Mesenchymal stem cell (in vitro differentiated cells and primary cell): Measurements from ENCODE around the gene PTPRN2.

Experiments
- DNase-seq: peaks from one replicate; pipeline ENCODE4 v3.0.0-alpha.2; 2013
- H2AFZ ChIP-seq: one replicate; pipeline ENCODE4 v1.6.1; 2013; ENCODE audit warnings: low read depth, mild to moderate bottlenecking, control low read depth, inconsistent platforms, low read length, moderate library complexity
- H2AK5ac ChIP-seq: 2 replicates; pipeline ENCODE4 v1.6.1; 2013; ENCODE audit warnings: low read length, moderate library complexity, mild to moderate bottlenecking, inconsistent platforms; ENCODE audit not compliant: severe bottlenecking
- H2BK120ac ChIP-seq: one replicate; pipeline ENCODE4 v1.6.1; 2013; ENCODE audit warnings: low read depth, mild to moderate bottlenecking, inconsistent platforms, low read length, moderate library complexity
- H2BK12ac ChIP-seq, 2 experiments: one replicate each; pipeline ENCODE4 v1.6.1; 2013; ENCODE audit warnings: inconsistent platforms in 2 of 2, low read length in 2 of 2, mild to moderate bottlenecking in 2 of 2, moderate library complexity in 2 of 2, control low read depth in 1 of 2
- H2BK15ac ChIP-seq: one replicate; pipeline ENCODE4 v1.6.1; 2013; ENCODE audit warnings: mild to moderate bottlenecking, low read depth, inconsistent platforms; ENCODE audit not compliant: poor library complexity, severe bottlenecking
- H2BK5ac ChIP-seq: 2 replicates; pipeline ENCODE4 v1.6.1; 2013; ENCODE audit warnings: low read depth, mild to moderate bottlenecking, low read length, control low read depth, inconsistent platforms; ENCODE audit not compliant: poor library complexity, severe bottlenecking
- H3K14ac ChIP-seq, 2 experiments: one replicate each; pipeline ENCODE4 v1.6.1; 2013; ENCODE audit warnings: inconsistent platforms in 2 of 2, low read length in 2 of 2, control low read depth in 1 of 2, mild to moderate bottlenecking in 1 of 2, moderate library complexity in 1 of 2
- H3K18ac ChIP-seq, 2 experiments: one replicate each; pipeline ENCODE4 v1.6.1; 2013; ENCODE audit warnings: inconsistent platforms in 2 of 2, low read length in 2 of 2, control low read depth in 1 of 2, low read depth in 1 of 2, mild to moderate bottlenecking in 1 of 2
- H3K23ac ChIP-seq, 2 experiments: one replicate each; pipeline ENCODE4 v1.6.1; 2013; ENCODE audit warnings: inconsistent platforms in 2 of 2, low read length in 2 of 2, mild to moderate bottlenecking in 2 of 2, moderate library complexity in 2 of 2, control low read depth in 1 of 2
- H3K27ac ChIP-seq: 2 replicates; pipeline ENCODE4 v1.5.1; 2013; ENCODE audit warnings: mild to moderate bottlenecking, moderate library complexity, low read length, control low read depth, inconsistent platforms; ENCODE audit not compliant: poor library complexity, severe bottlenecking
- H3K27me3 ChIP-seq, 2 experiments: 2 replicates each; pipeline versions ENCODE4 v1.6.1 to v1.7.0; 2013; ENCODE audit warnings: low read length in 2 of 2, mild to moderate bottlenecking in 2 of 2, moderate library complexity in 2 of 2, control low read depth in 1 of 2, inconsistent platforms in 1 of 2; ENCODE audit not compliant: control insufficient read depth in 1 of 2, insufficient read depth in 1 of 2
- H3K36me3 ChIP-seq, 2 experiments: 2 replicates each; pipeline versions ENCODE4 v1.6.1 to v1.7.0; 2013; ENCODE audit warnings: low read length in 2 of 2, control low read depth in 1 of 2, inconsistent platforms in 1 of 2, low read depth in 1 of 2, mild to moderate bottlenecking in 1 of 2; ENCODE audit not compliant: insufficient read depth in 2 of 2, control insufficient read depth in 1 of 2
- H3K4ac ChIP-seq, 2 experiments: one replicate each; pipeline ENCODE4 v1.6.1; 2013; ENCODE audit warnings: inconsistent platforms in 2 of 2, low read length in 2 of 2, mild to moderate bottlenecking in 2 of 2, moderate library complexity in 2 of 2, control low read depth in 1 of 2, low read depth in 1 of 2
- H3K4me1 ChIP-seq: 2 replicates; pipeline ENCODE4 v1.6.1; 2013; ENCODE audit warnings: low read depth, low read length, control low read depth; ENCODE audit not compliant: control insufficient read depth, insufficient read depth
- H3K4me2 ChIP-seq: 2 replicates; pipeline ENCODE4 v1.6.1; 2013; ENCODE audit warnings: low read length, mild to moderate bottlenecking, inconsistent platforms; ENCODE audit not compliant: poor library complexity, severe bottlenecking
- H3K4me3 ChIP-seq, 2 experiments: 2 replicates each; pipeline versions ENCODE4 v1.5.1 to v1.7.0; 2013; ENCODE audit warnings: low read length in 2 of 2, mild to moderate bottlenecking in 2 of 2, control low read depth in 1 of 2, low read depth in 1 of 2; ENCODE audit not compliant: insufficient read depth in 1 of 2
- H3K79me1 ChIP-seq: replicated peaks from 2 replicates; pipeline ENCODE4 v1.6.1; 2013; ENCODE audit warnings: mild to moderate bottlenecking, control low read depth, low read length, inconsistent platforms; ENCODE audit not compliant: poor library complexity, severe bottlenecking
- H3K9ac ChIP-seq: 2 replicates; pipeline ENCODE4 v1.7.0; 2013; ENCODE audit warnings: mild to moderate bottlenecking, low read length, moderate library complexity
- H3K9me3 ChIP-seq: 2 replicates; pipeline ENCODE4 v1.7.0; 2013; ENCODE audit warnings: mild to moderate bottlenecking, low read length; ENCODE audit not compliant: control insufficient read depth
- H4K8ac ChIP-seq: one replicate; pipeline ENCODE4 v1.6.1; 2013; ENCODE audit warnings: inconsistent platforms, mild to moderate bottlenecking, low read length, moderate library complexity
- H4K91ac ChIP-seq: one replicate; pipeline ENCODE4 v1.6.1; 2013; ENCODE audit warnings: mild to moderate bottlenecking, low read length, inconsistent platforms
- WGBS: methylation state at CpG from one replicate; pipeline ENCODE4 v1.1.7; 2013; ENCODE audit warnings: mixed read lengths; 5-methylcytosine and 5-hydroxymethylcytosine counted together

Gene PTPRN2

GRCh38 chr7:157673573-157673972 lies 914.0 kb downstream of the PTPRN2 start:
- H3K27ac ChIP-seq: no peak overlapping the region
- H3K79me1 ChIP-seq: no peaks in the 10 kb centered on the region
- no peaks in the 10 kb centered on the region for H3K9me3 ChIP-seq
- H2BK5ac ChIP-seq: no peak overlapping the region
- no peak overlapping the region for H3K23ac ChIP-seq
- no peak overlapping the region for H3K14ac ChIP-seq
- no peaks in the 10 kb centered on the region for H3K4me1 ChIP-seq
- no peak overlapping the region for H3K4ac ChIP-seq
- no peak overlapping the region for H3K18ac ChIP-seq
- no peak overlapping the region for H2BK15ac ChIP-seq
- no peak for DNase-seq
- H3K27me3 ChIP-seq: peaks cover 24 to 36% of the 10 kb centered on the region in 2 experiments
- no peak overlapping the region for H4K91ac ChIP-seq
- H2AK5ac ChIP-seq: no peak overlapping the region
- no peak overlapping the region for H3K4me2 ChIP-seq
- no peak overlapping the region for H4K8ac ChIP-seq
- no peak overlapping the region for H2AFZ ChIP-seq
- H3K36me3 ChIP-seq: no peaks in the 10 kb centered on the region
- no peak overlapping the region for H2BK120ac ChIP-seq
- H3K4me3 ChIP-seq: no peak overlapping the region
- 78% methylated on average over 14 of the region's 14 CpGs for WGBS
- no peak overlapping the region for H2BK12ac ChIP-seq
- H3K9ac ChIP-seq: no peak overlapping the region

GRCh38 chr7:157671358-157672255 lies 916.0 kb downstream of the PTPRN2 start:
- no peak overlapping the region for H3K27ac ChIP-seq

GRCh38 chr7:157670490-157671357 lies 916.9 kb downstream of the PTPRN2 start:
- Histone ChIP-seq H3K9me3 (no peaks in the 10 kb centered on the region), H3K14ac (no peak overlapping the region), H2BK15ac (no peak overlapping the region), H2BK5ac (no peak overlapping the region), H3K36me3 (no peaks in the 10 kb centered on the region), H3K18ac (no peak overlapping the region), H3K27ac (no peak overlapping the region), H3K79me1 (no peaks in the 10 kb centered on the region), H4K91ac (no peak overlapping the region), H3K27me3 (peaks cover 13 to 23% of the 10 kb centered on the region in 2 experiments), H2BK120ac (no peak overlapping the region), H4K8ac (no peak overlapping the region), H3K23ac (no peak overlapping the region), H2BK12ac (no peak overlapping the region), H3K4ac (no peak overlapping the region), H3K4me1 (no peaks in the 10 kb centered on the region), H2AFZ (no peak overlapping the region), H2AK5ac (no peak overlapping the region), H3K4me3 (no peak overlapping the region), H3K4me2 (no peak overlapping the region), H3K9ac (no peak overlapping the region)
- DNase-seq: no peak
- WGBS: 48% methylated on average over 22 of the region's 22 CpGs

More at GRCh38 chr7:157671358-157672255, 916.0 kb downstream of the PTPRN2 start:
- H2AK5ac ChIP-seq: no peak overlapping the region
- H4K8ac ChIP-seq: no peak overlapping the region
- H2BK15ac ChIP-seq: no peak overlapping the region
- no peak overlapping the region for H3K9ac ChIP-seq
- no peak for DNase-seq
- no peak overlapping the region for H3K23ac ChIP-seq
- H2BK12ac ChIP-seq: no peak overlapping the region
- no peak overlapping the region for H2AFZ ChIP-seq
- H3K4me1 ChIP-seq: no peaks in the 10 kb centered on the region
- H4K91ac ChIP-seq: no peak overlapping the region
- H3K18ac ChIP-seq: no peak overlapping the region
- no peak overlapping the region for H2BK5ac ChIP-seq
- peaks cover 13 to 23% of the 10 kb centered on the region in 2 experiments for H3K27me3 ChIP-seq
- no peaks in the 10 kb centered on the region for H3K9me3 ChIP-seq
- no peak overlapping the region for H2BK120ac ChIP-seq
- no peak overlapping the region for H3K14ac ChIP-seq
- H3K4me3 ChIP-seq: no peak overlapping the region
- H3K4me2 ChIP-seq: no peak overlapping the region
- H3K36me3 ChIP-seq: no peaks in the 10 kb centered on the region
- 90% methylated on average over 39 of the region's 39 CpGs for WGBS
- no peak overlapping the region for H3K4ac ChIP-seq
- H3K79me1 ChIP-seq: no peaks in the 10 kb centered on the region

- Histone ChIP-seq H4K91ac (no peak overlapping the region), H2AFZ (no peak overlapping the region), H3K27ac (no peak overlapping the region), H3K9ac (no peak overlapping the region), H2BK15ac (no peak overlapping the region), H3K36me3 (no peaks in the 10 kb centered on the region), H2BK12ac (no peak overlapping the region), H2BK5ac (no peak overlapping the region), H3K4ac (no peak overlapping the region), H3K23ac (no peak overlapping the region), H3K4me3 (no peak overlapping the region), H2AK5ac (no peak overlapping the region), H4K8ac (no peak overlapping the region), H3K18ac (no peak overlapping the region), H3K4me1 (no peaks in the 10 kb centered on the region), H3K27me3 (peaks cover 13 to 23% of the 10 kb centered on the region in 2 experiments), H3K9me3 (no peaks in the 10 kb centered on the region), H3K4me2 (no peak overlapping the region), H3K79me1 (no peaks in the 10 kb centered on the region), H3K14ac (no peak overlapping the region), H2BK120ac (no peak overlapping the region)
- WGBS: 69% methylated on average over 22 of the region's 33 CpGs
- no peak for DNase-seq
Measured at GRCh38 chr7:157669768-157670351, 917.8 kb downstream of the PTPRN2 start.
